Measurements from ENCODE around the gene UNC50. TPM values are rescaled to one million over a fixed set of nuclear protein-coding genes. Genes with fewer than 3 reads are reported as not detected.
A peak's percentile ranks its signal among the peaks of the same experiment; 100 is the strongest.

Gene UNC50
- total RNA-seq, result 38.3 and 41.6 TPM in 2 replicates

GRCh38 chr2:98608116-98608961, at the start of gene UNC50, which contains the start of gene COA5:
Gene UNC50, plus strand, starts transcription at chr2:98608589. Its CDS starts 1,171 bp downstream, at chr2:98609760.
Gene COA5, minus strand, starts transcription at chr2:98608512. Its CDS starts 107 bp downstream, at chr2:98608405.
- peak; percentile 68 for DNase-seq (ENCODE audit: low read depth, low spot score)

DNA sequence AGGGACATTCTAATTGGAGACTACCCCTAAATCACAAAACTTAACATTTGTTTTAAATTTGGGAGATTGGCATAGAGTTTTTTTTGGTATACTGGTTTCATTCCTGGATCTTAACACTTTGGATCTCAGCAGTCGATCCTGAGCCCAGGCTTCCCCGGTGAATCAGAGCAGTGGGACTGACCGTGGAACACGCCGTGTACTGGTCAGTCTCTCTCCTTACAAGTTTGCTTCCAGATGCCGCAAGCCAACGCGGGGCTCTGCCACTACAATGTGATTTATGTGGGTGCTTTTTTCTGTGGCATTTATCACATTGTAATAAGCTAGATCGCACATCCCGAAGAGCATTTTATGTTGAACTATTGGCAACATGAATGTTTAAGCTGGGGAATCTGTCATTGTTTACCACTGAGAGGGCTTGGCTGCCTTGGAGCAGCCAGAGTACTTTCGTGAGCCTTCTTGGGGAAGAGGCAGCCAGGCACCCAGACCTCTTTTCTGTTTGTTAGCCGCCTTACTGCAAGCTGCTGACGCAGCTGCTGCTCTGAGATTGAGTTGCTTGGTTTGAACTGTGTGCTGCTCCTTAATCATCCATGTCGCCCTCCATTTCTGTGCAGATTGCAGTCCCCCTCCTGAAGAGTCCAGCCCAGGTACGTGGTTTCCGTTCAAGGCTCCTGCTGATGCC, 49.4 kb upstream of the UNC50 start:
- no peak for DNase-seq (ENCODE audit: low read depth, low spot score)

- no peak for DNase-seq (ENCODE audit: low read depth, low spot score)
Measured at GRCh38 chr2:98559581-98559980, 48.8 kb upstream of the UNC50 start.

DNA sequence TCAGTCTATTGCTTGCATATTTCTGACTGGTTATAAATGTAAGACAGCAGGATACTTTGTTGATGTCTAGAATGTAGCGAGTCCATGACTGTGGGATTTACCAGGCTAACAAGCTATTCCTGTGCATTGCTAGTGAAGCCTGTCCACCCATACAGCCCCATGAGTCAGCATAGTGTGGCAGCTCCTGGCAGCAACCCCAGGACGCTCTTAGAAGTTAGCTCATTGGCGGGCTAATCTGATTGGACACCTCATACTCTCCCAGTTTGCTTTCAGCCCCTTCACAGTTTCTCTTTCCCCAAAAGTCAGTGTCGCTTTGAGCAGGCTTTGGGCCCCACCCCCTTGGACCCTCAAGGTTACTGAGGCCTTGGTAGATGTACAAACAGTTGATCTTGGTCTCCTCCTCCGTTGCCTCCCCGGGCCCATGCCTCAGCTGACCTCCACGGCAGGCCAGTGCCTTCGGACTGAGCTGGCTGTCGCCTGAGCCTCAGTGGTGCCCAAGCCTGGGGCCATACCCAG, 48.1 kb upstream of the UNC50 start:
- DNase-seq (ENCODE audit: low read depth, low spot score), result no peak

DNA sequence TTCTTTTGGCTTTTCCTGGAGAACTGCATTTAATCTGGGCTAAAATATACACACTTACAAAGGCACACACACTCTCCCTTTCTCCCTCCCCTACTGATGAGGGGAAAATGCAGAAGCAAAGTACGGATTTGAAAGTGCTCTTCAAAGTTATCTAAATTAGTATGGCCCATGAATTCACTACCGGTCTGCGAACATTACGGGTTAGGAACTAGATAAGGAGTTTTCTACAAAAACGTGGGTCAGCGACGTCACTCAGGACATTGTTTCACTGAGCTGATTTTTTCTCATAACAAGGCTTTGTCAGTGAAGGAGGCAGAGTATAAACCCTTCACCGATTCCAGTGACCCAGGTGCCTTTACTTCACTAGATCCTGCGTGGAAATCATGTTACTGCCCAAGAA, 47.4 kb upstream of the UNC50 start:
- no peak for DNase-seq (ENCODE audit: low read depth, low spot score)

DNA sequence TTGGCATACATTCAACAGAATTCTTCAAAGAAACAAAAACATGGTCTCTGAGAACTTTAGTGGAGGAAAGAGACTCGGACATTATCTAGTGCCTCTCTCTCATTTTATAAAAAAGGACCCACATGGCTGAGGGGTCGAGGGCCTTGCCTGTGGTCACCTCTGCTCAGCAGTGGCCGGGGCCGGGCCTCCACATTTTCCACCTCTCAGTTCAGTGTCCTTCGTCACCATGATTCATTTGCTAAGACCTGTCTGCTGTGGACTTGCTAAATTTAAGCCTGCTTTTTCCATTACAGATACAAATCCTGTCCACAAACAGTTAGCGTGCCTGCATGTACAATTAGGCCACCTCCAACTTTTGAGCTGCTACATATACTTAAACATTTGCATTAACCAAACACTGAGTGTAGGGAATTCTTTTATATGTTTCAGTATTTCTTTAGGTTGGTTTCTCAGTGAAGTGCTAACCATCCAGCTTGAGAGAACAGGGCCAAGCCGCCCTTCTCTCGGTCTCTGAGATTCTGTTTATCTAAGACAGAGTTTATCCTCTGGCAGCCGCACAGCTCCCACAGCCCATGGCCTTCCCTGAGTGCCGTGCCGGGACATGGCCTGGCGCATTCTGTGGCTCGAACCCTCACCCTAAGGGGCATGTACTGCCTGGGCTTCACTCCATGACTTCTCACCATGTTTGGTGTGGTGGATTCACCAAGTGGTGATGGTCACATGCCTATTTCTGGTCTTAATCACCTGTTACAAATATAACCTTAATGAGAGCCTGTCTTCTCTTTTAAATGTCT, 46.3 kb upstream of the UNC50 start:
- no peak for DNase-seq (ENCODE audit: low read depth, low spot score)

- DNase-seq (ENCODE audit: low read depth, low spot score), result no peak
Measured at GRCh38 chr2:98563394-98563793, 45.0 kb upstream of the UNC50 start.

GRCh38 chr2:98564541-98565132, 43.8 kb upstream of the UNC50 start:
- no peak for DNase-seq (ENCODE audit: low read depth, low spot score)

DNA sequence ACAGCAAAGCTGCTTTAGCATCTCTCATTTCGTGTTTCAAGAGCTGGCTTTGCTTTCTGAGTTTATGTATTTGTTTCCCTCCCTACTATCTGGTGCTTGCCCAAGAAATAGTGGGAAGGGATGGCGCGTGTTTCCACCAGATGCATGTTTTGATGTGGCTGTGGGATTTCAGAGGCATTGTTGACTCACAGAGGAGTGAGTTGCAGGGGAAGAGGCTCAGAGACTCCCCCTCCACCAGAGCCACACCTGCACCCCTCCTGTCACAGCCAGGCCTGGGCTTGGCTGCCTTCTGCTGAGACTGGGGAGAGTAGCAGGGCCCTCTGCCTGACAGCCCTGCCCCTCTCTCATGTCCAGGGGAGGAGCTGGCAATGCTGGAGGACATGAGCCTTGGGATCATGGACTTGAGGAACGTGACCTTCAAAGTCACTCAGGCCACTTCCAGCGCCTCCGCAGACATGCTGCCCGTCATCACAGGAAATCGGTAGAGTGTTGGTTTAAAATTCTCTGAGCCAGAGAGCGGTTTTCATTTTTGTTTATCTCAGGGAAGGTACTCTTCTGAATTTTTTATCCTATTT, 43.0 kb upstream of the UNC50 start:
- no peak for DNase-seq (ENCODE audit: low read depth, low spot score)

DNA sequence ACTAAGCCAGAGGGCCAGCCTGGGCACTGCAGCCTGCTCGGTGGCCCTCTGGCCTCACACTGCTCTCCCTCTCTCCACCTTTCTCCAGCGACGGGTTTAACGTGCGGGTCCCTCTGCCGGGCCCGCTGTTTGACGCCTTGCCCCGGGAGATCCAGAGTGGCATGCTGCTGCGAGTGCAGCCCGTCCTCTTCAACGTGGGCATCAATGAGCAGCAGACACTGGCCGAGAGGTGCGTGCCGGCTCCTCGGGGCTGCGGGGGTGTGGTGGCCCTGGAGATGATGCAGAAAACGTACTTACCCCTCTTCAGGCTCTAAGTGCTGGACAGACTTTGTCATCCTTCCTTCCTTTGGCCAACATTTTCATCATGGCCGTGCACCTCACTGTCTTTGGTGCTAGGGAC, 42.4 kb upstream of the UNC50 start:
- DNase-seq (ENCODE audit: low read depth, low spot score), result no peak

DNA sequence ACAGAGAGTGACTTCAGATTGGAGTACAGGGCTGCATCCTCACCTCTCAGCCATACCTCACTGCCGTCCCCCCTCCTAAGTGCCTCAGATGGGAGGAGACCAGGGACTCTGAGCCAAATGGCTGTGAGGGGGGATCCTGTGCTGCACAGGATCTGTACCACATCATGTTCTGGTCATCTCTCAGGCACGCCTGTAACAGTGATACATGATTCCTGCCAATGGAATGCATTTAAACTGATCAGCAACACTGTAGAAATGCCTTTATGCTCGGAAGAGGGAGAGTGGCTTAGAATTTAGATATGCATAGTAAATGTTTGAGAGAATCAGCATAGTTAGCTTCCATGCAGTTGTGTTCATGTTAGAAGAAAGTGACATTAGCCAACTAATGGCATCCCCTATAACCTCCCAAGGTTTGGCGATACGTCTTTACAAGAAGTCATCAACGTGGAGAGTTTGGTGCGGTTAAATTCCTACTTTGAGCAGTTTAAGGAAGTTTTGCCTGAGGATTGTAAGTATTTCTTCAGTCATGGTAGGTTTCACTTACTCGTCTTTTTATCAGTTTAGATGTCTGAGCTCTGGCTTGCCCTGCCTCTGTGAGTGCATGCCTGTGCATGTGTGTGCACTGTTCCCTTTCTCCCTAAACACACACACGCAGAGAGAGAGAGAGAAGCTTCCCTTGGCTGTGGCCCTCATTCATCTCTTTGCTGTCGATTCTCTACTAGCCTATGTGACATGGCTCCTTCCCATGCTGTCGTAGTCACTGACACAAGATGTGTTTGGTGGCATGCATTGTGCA, 40.0 kb upstream of the UNC50 start:
- no peak for DNase-seq (ENCODE audit: low read depth, low spot score)

DNA sequence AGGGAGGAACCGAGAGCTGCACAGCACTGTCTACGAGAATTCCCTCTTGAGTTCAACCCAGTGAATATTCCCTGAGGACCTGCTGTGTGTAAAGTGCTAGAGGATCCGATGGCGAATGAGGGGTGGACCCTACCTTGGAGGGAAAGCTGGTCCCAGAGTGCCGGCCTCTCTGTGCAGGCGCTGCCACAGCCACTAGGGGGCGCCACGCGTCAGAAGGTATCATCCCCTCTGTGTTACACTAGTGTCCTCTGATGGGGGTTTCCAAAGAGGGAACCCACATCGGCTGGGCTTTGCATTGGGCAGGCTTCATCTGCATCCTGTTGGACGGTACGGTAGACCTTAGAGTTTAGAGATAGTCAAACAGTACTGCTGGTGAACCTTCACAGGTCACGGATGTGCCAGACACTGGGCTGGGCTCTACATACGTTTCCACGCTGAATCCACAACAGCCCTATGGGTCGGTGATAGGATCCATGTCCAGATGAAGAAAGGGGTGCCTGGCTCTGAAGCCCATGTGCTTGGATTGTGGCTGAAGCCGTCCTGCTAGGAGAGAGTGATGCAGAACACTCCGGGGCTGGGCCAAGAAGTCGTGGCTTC, 39.1 kb upstream of the UNC50 start:
- DNase-seq (ENCODE audit: low read depth, low spot score), result no peak

DNA sequence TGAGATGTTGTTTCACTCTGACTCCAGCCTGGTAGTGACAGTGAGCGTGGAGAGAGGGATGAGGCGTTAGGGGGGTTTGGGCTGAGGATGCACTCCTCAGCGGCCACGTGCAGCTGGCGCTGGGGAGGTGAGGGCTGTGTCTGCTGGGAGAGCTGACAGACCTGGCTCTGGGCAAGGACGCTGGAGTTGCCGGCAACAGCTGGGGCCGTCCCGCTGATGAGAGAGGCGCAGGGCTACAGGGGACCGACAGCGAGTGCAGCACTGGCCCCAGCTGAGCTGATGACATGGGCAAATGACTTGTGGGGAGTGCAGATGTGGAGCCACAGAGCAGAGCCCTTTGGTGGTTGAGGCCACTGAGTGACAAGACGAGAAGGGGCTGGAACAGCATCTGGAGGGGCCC, 38.5 kb upstream of the UNC50 start:
- DNase-seq (ENCODE audit: low read depth, low spot score), result no peak

- DNase-seq (ENCODE audit: low read depth, low spot score), result no peak
Measured at GRCh38 chr2:98570356-98570755, 38.0 kb upstream of the UNC50 start.

GRCh38 chr2:98571121-98571701, 37.2 kb upstream of the UNC50 start:
- DNase-seq (ENCODE audit: low read depth, low spot score), result no peak

GRCh38 chr2:98571796-98572195, 36.6 kb upstream of the UNC50 start:
- DNase-seq (ENCODE audit: low read depth, low spot score), result no peak

DNA sequence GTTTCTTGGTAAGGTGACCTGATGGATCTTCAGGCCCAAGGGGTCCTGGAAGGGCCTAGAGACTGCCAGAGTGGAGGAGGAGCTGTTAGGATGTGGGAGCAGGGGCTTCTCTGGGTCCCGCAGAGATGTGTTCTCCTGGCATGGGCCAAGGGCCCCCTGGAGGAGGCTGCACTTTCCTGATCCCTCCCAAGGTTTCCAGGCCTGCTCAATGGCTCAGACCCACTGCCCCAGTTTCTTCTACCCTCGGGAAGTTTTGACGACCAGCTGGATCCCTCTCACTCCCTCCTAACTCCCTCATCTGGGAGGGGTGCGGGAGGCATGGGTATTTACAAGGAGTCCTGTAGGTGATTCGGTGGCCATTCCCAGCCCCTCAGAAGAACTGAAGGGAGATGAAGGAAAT, 36.2 kb upstream of the UNC50 start:
- no peak for DNase-seq (ENCODE audit: low read depth, low spot score)

GRCh38 chr2:98572676-98573075, 35.7 kb upstream of the UNC50 start:
- DNase-seq (ENCODE audit: low read depth, low spot score), result no peak

GRCh38 chr2:98573426-98573825, 35.0 kb upstream of the UNC50 start:
- no peak for DNase-seq (ENCODE audit: low read depth, low spot score)

All from pulmonary artery endothelial cell (primary cell).